ENCODE results near the gene KNOP1.
"Not testable (repeated sequence)": the region's sequence is repeated elsewhere in the genome, so short reads cannot be mapped to it uniquely, and the experiment has no call there.

KNOP1 gene

DNA sequence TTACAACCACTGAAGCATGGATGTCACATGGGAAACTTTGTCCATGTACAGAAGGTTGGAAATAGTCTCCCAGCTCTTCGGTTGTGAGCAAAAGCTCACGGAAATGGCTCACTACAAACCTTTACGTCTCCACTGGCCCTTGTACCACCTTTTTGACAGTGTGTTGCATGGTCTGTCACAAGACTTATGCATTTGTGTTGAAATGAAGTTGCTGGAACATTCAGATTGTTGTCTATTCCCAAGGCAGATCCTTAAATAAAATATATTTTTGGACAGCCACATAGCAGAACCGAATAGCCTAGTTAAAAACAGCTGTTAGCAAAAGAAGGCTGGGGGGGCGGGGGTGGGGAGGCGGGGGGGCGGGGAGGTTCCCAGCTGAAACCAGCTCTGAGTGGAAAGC, 39.2 kb downstream of the KNOP1 start:
- no peak overlapping the region for H3K9ac ChIP-seq (ENCODE audit: low read depth, low read length)
- no peak overlapping the region for H3K4me3 ChIP-seq (ENCODE audit: low read depth, low read length)
- no peaks in the 10 kb centered on the region for H3K9me3 ChIP-seq (ENCODE audit: control insufficient read depth, insufficient read depth, low read length)
- no peaks in the 10 kb centered on the region for H3K27me3 ChIP-seq (ENCODE audit: control insufficient read depth, insufficient read depth, low read length)
- peaks cover 35% of the 10 kb centered on the region for H3K36me3 ChIP-seq (ENCODE audit: control insufficient read depth, insufficient read depth, low read length)
- H3K4me1 ChIP-seq (ENCODE audit: control insufficient read depth, insufficient read depth, low read length) = no peaks in the 10 kb centered on the region
- H3K27ac ChIP-seq (ENCODE audit: low read depth, low read length) = no peak overlapping the region

DNA sequence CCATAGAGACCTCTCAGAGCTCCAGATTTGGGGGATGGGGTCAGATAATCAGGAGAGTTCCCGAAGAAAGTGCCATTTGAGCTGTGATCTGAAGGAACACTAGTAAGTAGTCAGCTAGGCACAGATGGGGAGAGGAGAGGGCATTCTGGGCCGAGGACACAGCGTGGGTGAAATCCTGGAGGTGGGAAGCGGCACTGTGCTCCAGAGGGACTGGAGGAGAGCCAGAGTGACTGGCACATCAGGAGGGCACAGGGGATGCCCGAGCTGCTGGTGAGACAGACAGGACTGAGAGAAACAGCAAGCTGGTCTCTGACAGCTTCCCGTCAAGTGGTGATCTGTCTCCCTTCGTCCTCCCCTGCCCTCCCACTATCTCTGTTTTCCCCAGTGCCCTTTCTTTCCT, 40.6 kb downstream of the KNOP1 start:
- no peaks in the 10 kb centered on the region for H3K4me1 ChIP-seq (ENCODE audit: control insufficient read depth, insufficient read depth, low read length)
- H3K27ac ChIP-seq (ENCODE audit: low read depth, low read length) = no peak overlapping the region
- H3K36me3 ChIP-seq (ENCODE audit: control insufficient read depth, insufficient read depth, low read length) = peaks cover 25% of the 10 kb centered on the region; the same call in 1 of the 2 replicates
- no peaks in the 10 kb centered on the region for H3K27me3 ChIP-seq (ENCODE audit: control insufficient read depth, insufficient read depth, low read length)
- no peak overlapping the region for H3K9ac ChIP-seq (ENCODE audit: low read depth, low read length)
- no peak overlapping the region for H3K4me3 ChIP-seq (ENCODE audit: low read depth, low read length)
- H3K9me3 ChIP-seq (ENCODE audit: control insufficient read depth, insufficient read depth, low read length) = no peaks in the 10 kb centered on the region

DNA sequence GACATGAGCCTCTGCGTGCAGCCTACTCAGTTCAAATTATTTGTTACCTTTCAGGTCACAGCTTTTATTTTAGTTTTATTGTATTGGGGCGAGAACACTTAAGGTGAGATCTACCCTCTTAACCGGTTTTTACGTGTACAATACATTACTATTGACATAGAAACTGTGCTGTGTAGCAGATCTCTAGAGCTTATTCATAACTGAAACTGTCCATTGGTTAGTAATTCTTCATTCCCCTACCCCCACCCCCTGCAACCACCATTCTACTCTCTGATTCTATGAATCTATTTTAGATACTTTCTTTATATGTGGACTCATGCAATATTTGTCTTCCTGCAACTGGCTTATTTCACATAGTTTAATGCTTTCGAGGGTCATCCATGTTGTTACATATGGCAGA, 43.5 kb downstream of the KNOP1 start:
- no peaks in the 10 kb centered on the region for H3K4me1 ChIP-seq (ENCODE audit: control insufficient read depth, insufficient read depth, low read length)
- no peak overlapping the region for H3K9ac ChIP-seq (ENCODE audit: low read depth, low read length)
- no peak overlapping the region for H3K4me3 ChIP-seq (ENCODE audit: low read depth, low read length)
- no peaks in the 10 kb centered on the region for H3K27me3 ChIP-seq (ENCODE audit: control insufficient read depth, insufficient read depth, low read length)
- peaks cover 36% of the 10 kb centered on the region for H3K36me3 ChIP-seq (ENCODE audit: control insufficient read depth, insufficient read depth, low read length)
- H3K9me3 ChIP-seq (ENCODE audit: control insufficient read depth, insufficient read depth, low read length) = no peaks in the 10 kb centered on the region
- no peak overlapping the region for H3K27ac ChIP-seq (ENCODE audit: low read depth, low read length)

DNA sequence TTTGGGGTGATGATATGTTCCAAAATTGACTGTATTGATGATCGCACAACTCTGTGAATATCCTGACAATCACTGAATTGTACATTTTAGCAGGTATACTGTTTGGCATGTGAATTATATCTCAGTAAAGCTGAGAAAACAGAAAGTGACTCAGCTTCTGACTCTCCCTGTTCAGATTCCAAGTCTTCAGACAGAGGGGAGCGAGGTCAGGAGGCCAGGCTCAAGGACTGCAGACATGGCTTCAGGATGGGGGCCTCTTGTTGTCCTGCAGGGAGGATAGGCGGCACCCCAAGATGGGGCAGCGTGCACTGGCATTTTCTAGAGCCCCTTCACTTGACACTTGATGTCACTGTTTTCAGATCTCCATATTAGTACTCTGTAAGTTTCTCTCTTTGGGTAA, 45.6 kb downstream of the KNOP1 start:
- Histone ChIP-seq H3K27ac (ENCODE audit: low read depth, low read length) (no peak overlapping the region), H3K9ac (ENCODE audit: low read depth, low read length) (no peak overlapping the region), H3K36me3 (ENCODE audit: control insufficient read depth, insufficient read depth, low read length) (peaks cover 39% of the 10 kb centered on the region), H3K4me3 (ENCODE audit: low read depth, low read length) (no peak overlapping the region), H3K27me3 (ENCODE audit: control insufficient read depth, insufficient read depth, low read length) (no peaks in the 10 kb centered on the region), H3K9me3 (ENCODE audit: control insufficient read depth, insufficient read depth, low read length) (no peaks in the 10 kb centered on the region), H3K4me1 (ENCODE audit: control insufficient read depth, insufficient read depth, low read length) (no peaks in the 10 kb centered on the region)

DNA sequence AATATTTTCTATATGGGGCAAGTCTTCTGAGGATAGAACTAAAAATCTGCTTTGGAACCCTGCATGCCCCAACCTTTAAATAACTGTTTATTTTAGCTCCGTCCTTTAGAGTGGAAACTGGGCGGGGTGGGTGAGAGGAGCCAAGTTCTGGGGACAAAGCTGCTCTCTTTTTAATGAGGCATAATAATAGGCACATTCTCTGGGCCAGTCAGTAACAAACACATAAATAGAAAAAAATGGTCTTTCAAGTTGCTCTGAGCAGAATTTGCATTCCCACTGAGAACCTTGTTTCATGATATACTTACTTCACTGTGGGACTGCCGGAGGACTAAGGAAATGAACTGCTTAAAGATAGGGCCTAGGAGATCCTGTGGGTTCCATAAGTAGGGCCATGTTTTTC, 51.5 kb downstream of the KNOP1 start:
- Histone ChIP-seq H3K4me3 (ENCODE audit: low read depth, low read length) (no peak overlapping the region), H3K4me1 (ENCODE audit: control insufficient read depth, insufficient read depth, low read length) (no peaks in the 10 kb centered on the region), H3K27ac (ENCODE audit: low read depth, low read length) (no peak overlapping the region), H3K9me3 (ENCODE audit: control insufficient read depth, insufficient read depth, low read length) (peaks cover 3% of the 10 kb centered on the region; the same call in 1 of the 2 replicates), H3K27me3 (ENCODE audit: control insufficient read depth, insufficient read depth, low read length) (peaks cover 2% of the 10 kb centered on the region; the same call in 1 of the 2 replicates), H3K36me3 (ENCODE audit: control insufficient read depth, insufficient read depth, low read length) (peaks cover 25% of the 10 kb centered on the region), H3K9ac (ENCODE audit: low read depth, low read length) (no peak overlapping the region)

DNA sequence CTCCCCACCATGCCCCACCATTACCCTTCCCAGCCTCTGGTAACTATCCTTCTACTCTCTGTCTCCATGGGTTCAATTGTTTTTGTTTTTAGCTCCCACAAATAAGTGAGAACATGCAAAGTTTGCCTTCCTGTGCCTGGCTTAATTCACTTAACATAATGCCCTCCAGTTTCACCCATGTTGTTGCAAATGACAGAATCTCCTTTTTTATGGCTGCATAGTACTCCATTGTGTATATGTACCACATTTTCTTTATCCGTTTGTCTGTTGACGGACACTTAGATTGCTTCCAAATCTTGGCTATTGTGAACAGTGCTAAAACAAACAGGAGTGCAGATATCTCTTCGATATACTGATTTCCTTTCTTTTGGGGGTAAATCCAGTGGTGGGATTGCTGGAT, 52.7 kb downstream of the KNOP1 start:
- not testable (repeated sequence) for H3K27me3 ChIP-seq (ENCODE audit: control insufficient read depth, insufficient read depth, low read length); H3K9me3 ChIP-seq (ENCODE audit: control insufficient read depth, insufficient read depth, low read length); H3K4me1 ChIP-seq (ENCODE audit: control insufficient read depth, insufficient read depth, low read length); H3K9ac ChIP-seq (ENCODE audit: low read depth, low read length); H3K4me3 ChIP-seq (ENCODE audit: low read depth, low read length); H3K27ac ChIP-seq (ENCODE audit: low read depth, low read length)
- peaks cover 22% of the 10 kb centered on the region for H3K36me3 ChIP-seq (ENCODE audit: control insufficient read depth, insufficient read depth, low read length)

DNA sequence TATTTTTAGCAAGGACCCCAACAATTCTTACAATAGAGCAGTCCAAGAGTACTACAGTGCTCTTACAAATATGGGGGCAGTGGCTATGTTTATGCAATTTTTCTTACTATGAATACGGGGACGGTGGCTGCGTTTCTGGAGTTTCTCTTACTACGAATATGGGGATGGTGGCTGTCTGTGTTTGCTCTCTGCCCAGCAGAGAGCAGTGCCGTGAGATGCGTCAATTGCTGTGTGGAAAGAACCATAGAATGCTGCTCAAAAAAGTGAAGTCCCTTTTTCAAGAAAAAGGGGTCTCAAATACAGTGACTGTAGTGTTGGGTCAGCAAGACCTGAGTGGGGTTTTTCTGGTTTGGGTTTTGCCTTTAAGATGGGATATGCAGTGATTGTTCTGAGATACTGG, 53.9 kb downstream of the KNOP1 start:
- peaks cover 14% of the 10 kb centered on the region; the same call in 1 of the 2 replicates for H3K36me3 ChIP-seq (ENCODE audit: control insufficient read depth, insufficient read depth, low read length)
- H3K27me3 ChIP-seq (ENCODE audit: control insufficient read depth, insufficient read depth, low read length) = peaks cover 5% of the 10 kb centered on the region; the same call in 1 of the 2 replicates
- no peaks in the 10 kb centered on the region for H3K4me1 ChIP-seq (ENCODE audit: control insufficient read depth, insufficient read depth, low read length)
- peaks cover 3% of the 10 kb centered on the region; the same call in 1 of the 2 replicates for H3K9me3 ChIP-seq (ENCODE audit: control insufficient read depth, insufficient read depth, low read length)
- no peak overlapping the region for H3K4me3 ChIP-seq (ENCODE audit: low read depth, low read length)
- no peak overlapping the region for H3K9ac ChIP-seq (ENCODE audit: low read depth, low read length)
- no peak overlapping the region for H3K27ac ChIP-seq (ENCODE audit: low read depth, low read length)

DNA sequence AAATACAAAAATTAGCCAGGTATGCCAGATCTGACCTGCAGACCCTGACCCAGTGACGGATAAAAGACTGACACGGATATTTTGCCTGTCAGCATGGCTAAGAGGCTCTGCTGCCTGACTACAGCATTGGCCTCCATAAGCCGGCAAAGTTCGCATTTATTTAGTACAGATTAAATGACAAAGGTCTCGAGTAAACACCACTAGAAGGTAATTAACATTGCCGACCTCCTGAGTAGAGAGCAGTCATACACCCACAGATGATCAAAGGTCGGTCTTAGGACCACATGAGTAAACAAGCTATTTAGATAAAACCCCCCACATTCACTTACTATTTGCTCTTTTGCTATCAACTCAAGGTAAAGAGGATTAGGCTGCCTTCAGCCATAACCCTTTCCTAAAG, 55.7 kb downstream of the KNOP1 start:
- H3K27me3 ChIP-seq (ENCODE audit: control insufficient read depth, insufficient read depth, low read length) = peaks cover 5% of the 10 kb centered on the region; the same call in 1 of the 2 replicates

DNA sequence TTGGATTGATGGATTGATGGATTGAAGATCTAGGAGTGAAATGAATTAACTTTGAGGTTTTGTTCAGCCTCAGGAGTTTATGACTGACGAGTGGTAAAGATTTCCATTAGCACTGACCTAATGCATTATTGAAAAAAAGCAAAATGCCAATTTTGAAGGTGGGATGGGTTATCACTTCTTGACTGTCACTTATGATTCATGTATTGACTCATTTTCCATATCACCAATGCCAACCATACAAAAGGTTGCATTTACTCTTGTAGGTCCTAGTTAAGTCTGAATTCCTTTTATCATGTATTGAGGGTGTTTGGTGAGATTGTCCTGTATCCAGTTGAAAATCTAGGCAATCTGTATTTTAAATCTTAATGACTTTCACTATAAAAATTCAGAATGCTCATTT, 57.6 kb downstream of the KNOP1 start:
- Histone ChIP-seq H3K36me3 (ENCODE audit: control insufficient read depth, insufficient read depth, low read length) (peaks cover 19% of the 10 kb centered on the region), H3K4me1 (ENCODE audit: control insufficient read depth, insufficient read depth, low read length) (no peaks in the 10 kb centered on the region), H3K27ac (ENCODE audit: low read depth, low read length) (no peak overlapping the region), H3K4me3 (ENCODE audit: low read depth, low read length) (no peak overlapping the region), H3K27me3 (ENCODE audit: control insufficient read depth, insufficient read depth, low read length) (peaks cover 5% of the 10 kb centered on the region; the same call in 1 of the 2 replicates), H3K9ac (ENCODE audit: low read depth, low read length) (no peak overlapping the region), H3K9me3 (ENCODE audit: control insufficient read depth, insufficient read depth, low read length) (peaks cover 3% of the 10 kb centered on the region; the same call in 1 of the 2 replicates)

More for the DNA sequence above, 55.7 kb downstream of the KNOP1 start:
- Histone ChIP-seq H3K4me3 (ENCODE audit: low read depth, low read length) (no peak overlapping the region), H3K4me1 (ENCODE audit: control insufficient read depth, insufficient read depth, low read length) (no peaks in the 10 kb centered on the region), H3K9me3 (ENCODE audit: control insufficient read depth, insufficient read depth, low read length) (peaks cover 3% of the 10 kb centered on the region; the same call in 1 of the 2 replicates), H3K36me3 (ENCODE audit: control insufficient read depth, insufficient read depth, low read length) (peaks cover 13% of the 10 kb centered on the region; the same call in 1 of the 2 replicates), H3K9ac (ENCODE audit: low read depth, low read length) (no peak overlapping the region), H3K27ac (ENCODE audit: low read depth, low read length) (no peak overlapping the region)

DNA sequence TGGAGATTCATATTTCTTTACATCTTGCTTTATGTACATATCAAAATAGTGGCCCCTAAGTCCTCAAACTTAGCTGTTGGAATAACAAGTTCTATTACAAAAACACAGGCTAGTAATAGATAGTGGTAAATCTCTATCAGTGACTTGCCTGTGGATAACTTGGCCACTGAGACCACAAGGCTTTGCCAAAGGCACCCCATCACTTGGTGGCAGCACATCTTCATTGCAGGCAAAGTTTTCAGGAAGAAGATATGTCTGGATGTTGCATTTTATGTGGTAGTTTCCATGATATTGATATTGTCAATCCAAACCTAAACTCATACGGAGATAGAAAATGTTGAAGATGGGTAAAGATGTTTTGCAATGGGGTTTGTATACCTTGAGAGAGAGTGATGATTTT, 58.5 kb downstream of the KNOP1 start:
- Histone ChIP-seq H3K36me3 (ENCODE audit: control insufficient read depth, insufficient read depth, low read length) (peaks cover 20% of the 10 kb centered on the region), H3K4me3 (ENCODE audit: low read depth, low read length) (no peak overlapping the region), H3K9ac (ENCODE audit: low read depth, low read length) (no peak overlapping the region), H3K4me1 (ENCODE audit: control insufficient read depth, insufficient read depth, low read length) (no peaks in the 10 kb centered on the region), H3K9me3 (ENCODE audit: control insufficient read depth, insufficient read depth, low read length) (peaks cover 3% of the 10 kb centered on the region; the same call in 1 of the 2 replicates), H3K27ac (ENCODE audit: low read depth, low read length) (no peak overlapping the region), H3K27me3 (ENCODE audit: control insufficient read depth, insufficient read depth, low read length) (peaks cover 5% of the 10 kb centered on the region; the same call in 1 of the 2 replicates)

DNA sequence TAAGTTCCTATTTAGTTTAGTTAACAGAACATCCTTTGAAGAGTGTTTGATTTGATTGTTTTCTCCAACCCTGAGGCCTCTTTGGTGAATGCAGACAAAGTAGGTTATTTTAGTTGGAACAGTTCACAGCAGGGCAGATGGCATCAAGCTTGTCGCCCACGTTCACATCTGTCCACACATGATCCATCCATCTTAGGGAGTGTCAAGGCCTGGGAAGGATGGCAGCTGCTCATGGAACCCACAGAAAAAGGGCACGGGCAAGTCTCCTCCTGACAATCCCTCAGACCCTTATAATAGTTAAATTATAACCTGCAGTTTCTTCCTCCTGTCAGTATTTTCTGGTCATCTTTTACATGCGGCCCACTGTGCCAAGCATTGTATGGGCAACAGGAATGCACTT, 60.2 kb downstream of the KNOP1 start:
- Histone ChIP-seq H3K36me3 (ENCODE audit: control insufficient read depth, insufficient read depth, low read length) (peaks cover 37% of the 10 kb centered on the region), H3K27me3 (ENCODE audit: control insufficient read depth, insufficient read depth, low read length) (peaks cover 5% of the 10 kb centered on the region; the same call in 1 of the 2 replicates), H3K9me3 (ENCODE audit: control insufficient read depth, insufficient read depth, low read length) (peaks cover 3% of the 10 kb centered on the region; the same call in 1 of the 2 replicates), H3K4me3 (ENCODE audit: low read depth, low read length) (no peak overlapping the region), H3K4me1 (ENCODE audit: control insufficient read depth, insufficient read depth, low read length) (no peaks in the 10 kb centered on the region), H3K27ac (ENCODE audit: low read depth, low read length) (no peak overlapping the region), H3K9ac (ENCODE audit: low read depth, low read length) (no peak overlapping the region)

All from HUES48 (cell line).